SK-N-SH treated with all-trans-retinoic acid at 6 μM for 48 hours (cell line): ENCODE results near the gene ATP6V1D.

Experiments used
- ARNTL ChIP-seq: fragments of 450-650 bp; formaldehyde crosslinking; IDR thresholded peaks from 2 replicates; pipeline ENCODE4 v1.5.0; 2020; ENCODE audit warnings: low read depth, mild to moderate bottlenecking, moderate library complexity, borderline replicate concordance
- CREB5 ChIP-seq: fragments of 250-450 bp; sonication (Bioruptor Pico); IDR thresholded peaks from 2 replicates; pipeline ENCODE4 v1.5.1; 2020; ENCODE audit warnings: low read depth, mild to moderate bottlenecking, moderate library complexity
- ESRRG ChIP-seq: fragments of 250-450 bp; sonication (Bioruptor Pico); IDR thresholded peaks from 2 replicates; pipeline ENCODE4 v1.6.1; 2021; ENCODE audit warnings: mild to moderate bottlenecking
- PPARA ChIP-seq: fragments of 250-450 bp; sonication (Bioruptor Pico); IDR thresholded peaks from 2 replicates; pipeline ENCODE4 v1.5.0; 2020; ENCODE audit warnings: mild to moderate bottlenecking, borderline replicate concordance
- RARB ChIP-seq: fragments of 250-450 bp; sonication (Bioruptor Pico); IDR thresholded peaks from 2 replicates; pipeline ENCODE4 v1.8.0; 2021; ENCODE audit warnings: mild to moderate bottlenecking, moderate library complexity
- TOX ChIP-seq: fragments of 250-450 bp; sonication (Bioruptor Pico); IDR thresholded peaks from 2 replicates; pipeline ENCODE4 v1.8.0; 2021; ENCODE audit warnings: mild to moderate bottlenecking, moderate library complexity, borderline replicate concordance
- TSHZ2 ChIP-seq: fragments of 250-450 bp; sonication (Bioruptor Pico); IDR thresholded peaks from 2 replicates; pipeline ENCODE4 v1.5.0; 2020; ENCODE audit warnings: mild to moderate bottlenecking, moderate library complexity
- ZNF8 ChIP-seq: fragments of 450-650 bp; formaldehyde crosslinking; IDR thresholded peaks from 2 replicates; pipeline ENCODE4 v1.5.0; 2020; ENCODE audit warnings: mild to moderate bottlenecking, moderate library complexity
- TF ChIP-seq, protein P1 (sequence below): fragments of 250-450 bp; sonication (Bioruptor Pico); IDR thresholded peaks from 2 replicates; pipeline ENCODE4 v1.8.0; 2020; ENCODE audit warnings: mild to moderate bottlenecking, moderate library complexity, borderline replicate concordance
- TF ChIP-seq, protein P2 (sequence below): fragments of 250-450 bp; sonication (Bioruptor Pico); IDR thresholded peaks from 2 replicates; pipeline ENCODE4 v1.8.0; 2021; ENCODE audit warnings: low read depth, mild to moderate bottlenecking, moderate library complexity, borderline replicate concordance

- TF ChIP-seq ARNTL (CRISPR knock-in tag) = no peak
- TF ChIP-seq, protein P1, sequence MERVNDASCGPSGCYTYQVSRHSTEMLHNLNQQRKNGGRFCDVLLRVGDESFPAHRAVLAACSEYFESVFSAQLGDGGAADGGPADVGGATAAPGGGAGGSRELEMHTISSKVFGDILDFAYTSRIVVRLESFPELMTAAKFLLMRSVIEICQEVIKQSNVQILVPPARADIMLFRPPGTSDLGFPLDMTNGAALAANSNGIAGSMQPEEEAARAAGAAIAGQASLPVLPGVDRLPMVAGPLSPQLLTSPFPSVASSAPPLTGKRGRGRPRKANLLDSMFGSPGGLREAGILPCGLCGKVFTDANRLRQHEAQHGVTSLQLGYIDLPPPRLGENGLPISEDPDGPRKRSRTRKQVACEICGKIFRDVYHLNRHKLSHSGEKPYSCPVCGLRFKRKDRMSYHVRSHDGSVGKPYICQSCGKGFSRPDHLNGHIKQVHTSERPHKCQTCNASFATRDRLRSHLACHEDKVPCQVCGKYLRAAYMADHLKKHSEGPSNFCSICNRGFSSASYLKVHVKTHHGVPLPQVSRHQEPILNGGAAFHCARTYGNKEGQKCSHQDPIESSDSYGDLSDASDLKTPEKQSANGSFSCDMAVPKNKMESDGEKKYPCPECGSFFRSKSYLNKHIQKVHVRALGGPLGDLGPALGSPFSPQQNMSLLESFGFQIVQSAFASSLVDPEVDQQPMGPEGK (CRISPR knock-in tag) = no peak
- no peak for TF ChIP-seq RARB (CRISPR knock-in tag)
- TF ChIP-seq TSHZ2 (CRISPR knock-in tag) = no peak
- no peak for TF ChIP-seq CREB5 (CRISPR knock-in tag)
- no peak for TF ChIP-seq ZNF8 (CRISPR knock-in tag)
- TF ChIP-seq TOX = no peak
- no peak for TF ChIP-seq ESRRG (CRISPR knock-in tag)
- TF ChIP-seq, protein P2, sequence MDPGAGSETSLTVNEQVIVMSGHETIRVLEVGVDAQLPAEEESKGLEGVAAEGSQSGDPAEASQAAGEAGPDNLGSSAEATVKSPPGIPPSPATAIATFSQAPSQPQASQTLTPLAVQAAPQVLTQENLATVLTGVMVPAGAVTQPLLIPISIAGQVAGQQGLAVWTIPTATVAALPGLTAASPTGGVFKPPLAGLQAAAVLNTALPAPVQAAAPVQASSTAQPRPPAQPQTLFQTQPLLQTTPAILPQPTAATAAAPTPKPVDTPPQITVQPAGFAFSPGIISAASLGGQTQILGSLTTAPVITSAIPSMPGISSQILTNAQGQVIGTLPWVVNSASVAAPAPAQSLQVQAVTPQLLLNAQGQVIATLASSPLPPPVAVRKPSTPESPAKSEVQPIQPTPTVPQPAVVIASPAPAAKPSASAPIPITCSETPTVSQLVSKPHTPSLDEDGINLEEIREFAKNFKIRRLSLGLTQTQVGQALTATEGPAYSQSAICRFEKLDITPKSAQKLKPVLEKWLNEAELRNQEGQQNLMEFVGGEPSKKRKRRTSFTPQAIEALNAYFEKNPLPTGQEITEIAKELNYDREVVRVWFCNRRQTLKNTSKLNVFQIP (CRISPR knock-in tag) = no peak
- no peak for TF ChIP-seq PPARA
These were observed 36.9 kb upstream of the ATP6V1D start for GRCh38 chr14:67396381-67396970.
